DOHH2 (cell line): ENCODE measurements around the gene METTL16.

ENCODE experiments used
- EZH2phosphoT487 ChIP-seq: fragments of 200-600 bp; sonication (generic); IDR thresholded peaks from 2 replicates; pipeline ENCODE4 v1.6.1; 2017; ENCODE audit warnings: borderline replicate concordance, mild to moderate bottlenecking, antibody characterized with exemption, low read length, moderate library complexity, mixed read lengths
- TF ChIP-seq, protein P1 (sequence below): fragments of 200-600 bp; sonication (generic); IDR thresholded peaks from one replicate; pipeline ENCODE4 v1.5.1; 2014; ENCODE audit warnings: antibody characterized with exemption, mild to moderate bottlenecking, low read depth, low read length; ENCODE audit not compliant: poor library complexity, severe bottlenecking

DNA sequence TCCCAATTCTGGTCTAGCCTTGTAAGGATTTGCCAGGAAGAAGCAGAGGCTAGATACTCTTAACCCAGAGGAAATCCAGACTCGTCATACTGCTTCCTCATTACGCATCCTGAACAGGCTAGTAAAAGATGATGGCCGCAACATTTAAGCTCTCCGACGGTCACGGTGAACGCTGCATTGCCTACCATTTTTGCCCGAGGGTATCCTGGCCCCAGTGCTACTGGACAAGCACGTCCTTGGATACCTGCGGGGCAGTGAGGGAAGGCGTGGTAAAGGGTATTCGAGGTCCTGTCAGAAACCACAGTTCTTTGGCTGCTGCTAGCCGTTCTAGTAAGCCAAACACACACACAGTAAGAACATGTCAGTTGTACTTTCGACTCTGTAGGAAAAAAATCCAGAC is 36.6 kb downstream of the METTL16 start:
- TF ChIP-seq, protein P1, sequence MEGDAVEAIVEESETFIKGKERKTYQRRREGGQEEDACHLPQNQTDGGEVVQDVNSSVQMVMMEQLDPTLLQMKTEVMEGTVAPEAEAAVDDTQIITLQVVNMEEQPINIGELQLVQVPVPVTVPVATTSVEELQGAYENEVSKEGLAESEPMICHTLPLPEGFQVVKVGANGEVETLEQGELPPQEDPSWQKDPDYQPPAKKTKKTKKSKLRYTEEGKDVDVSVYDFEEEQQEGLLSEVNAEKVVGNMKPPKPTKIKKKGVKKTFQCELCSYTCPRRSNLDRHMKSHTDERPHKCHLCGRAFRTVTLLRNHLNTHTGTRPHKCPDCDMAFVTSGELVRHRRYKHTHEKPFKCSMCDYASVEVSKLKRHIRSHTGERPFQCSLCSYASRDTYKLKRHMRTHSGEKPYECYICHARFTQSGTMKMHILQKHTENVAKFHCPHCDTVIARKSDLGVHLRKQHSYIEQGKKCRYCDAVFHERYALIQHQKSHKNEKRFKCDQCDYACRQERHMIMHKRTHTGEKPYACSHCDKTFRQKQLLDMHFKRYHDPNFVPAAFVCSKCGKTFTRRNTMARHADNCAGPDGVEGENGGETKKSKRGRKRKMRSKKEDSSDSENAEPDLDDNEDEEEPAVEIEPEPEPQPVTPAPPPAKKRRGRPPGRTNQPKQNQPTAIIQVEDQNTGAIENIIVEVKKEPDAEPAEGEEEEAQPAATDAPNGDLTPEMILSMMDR = no peak
- no peak for TF ChIP-seq EZH2phosphoT487
